ENCODE results near the gene GNB5. TPM values are rescaled to one million over a fixed set of nuclear protein-coding genes. Genes with fewer than 3 reads are reported as not detected.

The GNB5 gene
- total RNA-seq, 3 donors from 2014 or later: 5.5 to 23.0 (median 6.3) TPM

- intact Hi-C loops (cut with DNase I, micrococcal nuclease): no loop called here
- H3K36me3 ChIP-seq (ENCODE audit: low read depth): no peaks in the 10 kb centered on the region
- no peaks in the 10 kb centered on the region for H3K9me3 ChIP-seq
- TF ChIP-seq CTCF (IDR thresholded peaks at IDR 0.05): peak; percentile 64
- peaks cover 12% of the 10 kb centered on the region for H3K4me1 ChIP-seq (ENCODE audit: low read depth)
- DNase-seq (peak; percentile 75 to 96 (median 89)), ATAC-seq (peak; percentile 63)
- no peak overlapping the region for H3K4me3 ChIP-seq
These were observed 112.1 kb downstream of the GNB5 start for GRCh38 chr15:52078876-52079700.

GRCh38 chr15:52078197-52078875, 112.9 kb downstream of the GNB5 start:
- peaks cover 12% of the 10 kb centered on the region for H3K4me1 ChIP-seq (ENCODE audit: low read depth)
- no peak for TF ChIP-seq CTCF (IDR thresholded peaks at IDR 0.05)
- peak; percentile 3 for ATAC-seq
- H3K4me3 ChIP-seq: no peak overlapping the region
- DNase-seq: no peak
- intact Hi-C loops (cut with DNase I, micrococcal nuclease): no loop called here
- no peaks in the 10 kb centered on the region for H3K9me3 ChIP-seq
- H3K36me3 ChIP-seq (ENCODE audit: low read depth): no peaks in the 10 kb centered on the region

GRCh38 chr15:52076889-52077781, 114.1 kb downstream of the GNB5 start:
- peak in 2 of 3 donors; percentile 54 to 61 for DNase-seq
- H3K36me3 ChIP-seq (ENCODE audit: low read depth): no peaks in the 10 kb centered on the region
- H3K4me3 ChIP-seq: no peak overlapping the region
- TF ChIP-seq CTCF (IDR thresholded peaks at IDR 0.05): no peak
- peaks cover 13% of the 10 kb centered on the region for H3K4me1 ChIP-seq (ENCODE audit: low read depth)
- peak; percentile 85 for ATAC-seq
- intact Hi-C loops (cut with DNase I, micrococcal nuclease): no loop called here
- H3K9me3 ChIP-seq: no peaks in the 10 kb centered on the region

- no peak overlapping the region for H3K4me3 ChIP-seq
- DNase-seq (peak in 1 of 3 donors; percentile 83), ATAC-seq (peak; percentile 87)
- peaks cover 36% of the 10 kb centered on the region for H3K4me1 ChIP-seq (ENCODE audit: low read depth)
- H3K36me3 ChIP-seq (ENCODE audit: low read depth): no peaks in the 10 kb centered on the region
- TF ChIP-seq CTCF (IDR thresholded peaks at IDR 0.05): no peak
- intact Hi-C loops (cut with DNase I, micrococcal nuclease): loop anchor here in 1 of 2 donors (5.0 kb wide), 1 partner anchor 59 kb away; no protein-coding TSS in a partner anchor
- no peaks in the 10 kb centered on the region for H3K9me3 ChIP-seq
These were observed 119.6 kb downstream of the GNB5 start for GRCh38 chr15:52071570-52071969.

- DNase-seq (peak in 2 of 3 donors; percentile 58 to 74), ATAC-seq (peak; percentile 74)
- Histone ChIP-seq H3K36me3 (ENCODE audit: low read depth) (no peaks in the 10 kb centered on the region), H3K9me3 (no peaks in the 10 kb centered on the region), H3K4me3 (no peak overlapping the region), H3K4me1 (ENCODE audit: low read depth) (peaks cover 32% of the 10 kb centered on the region)
- no peak for TF ChIP-seq CTCF (IDR thresholded peaks at IDR 0.05)
- intact Hi-C loops (cut with DNase I, micrococcal nuclease): no loop called here
These were observed 121.6 kb downstream of the GNB5 start for GRCh38 chr15:52069559-52069958.

Data from mucosa of descending colon (tissue), 3 donors.